ENCODE measurements around the gene BRD8. TPM values are rescaled to one million over a fixed set of nuclear protein-coding genes. Genes with fewer than 3 reads are reported as not detected.

The BRD8 gene
- polyA plus RNA-seq, 3 donors, result 116 to 184 (median 141) TPM

GRCh38 chr5:138115254-138115653 is 63.2 kb downstream of the BRD8 start:
- no peak for DNase-seq (ENCODE audit: extremely low read depth in 1 of 11, low read depth in 9 of 11, low spot score in 4 of 11)

- no peak for DNase-seq (ENCODE audit: extremely low read depth in 1 of 11, low read depth in 9 of 11, low spot score in 4 of 11)
These were observed 66.5 kb downstream of the BRD8 start for GRCh38 chr5:138111937-138112336.

- no peak for DNase-seq (ENCODE audit: extremely low read depth in 1 of 11, low read depth in 9 of 11, low spot score in 4 of 11)
These were observed 67.2 kb downstream of the BRD8 start for GRCh38 chr5:138111181-138111580.

GRCh38 chr5:138110266-138110963 is 68.0 kb downstream of the BRD8 start:
- no peak for DNase-seq (ENCODE audit: extremely low read depth in 1 of 11, low read depth in 9 of 11, low spot score in 4 of 11)

GRCh38 chr5:138109463-138110265 is 68.8 kb downstream of the BRD8 start:
- no peak for DNase-seq (ENCODE audit: extremely low read depth in 1 of 11, low read depth in 9 of 11, low spot score in 4 of 11)

GRCh38 chr5:138107213-138107612 is 71.2 kb downstream of the BRD8 start:
- DNase-seq (ENCODE audit: extremely low read depth in 1 of 11, low read depth in 9 of 11, low spot score in 4 of 11), result no peak

GRCh38 chr5:138105709-138106108 is 72.7 kb downstream of the BRD8 start:
- no peak for DNase-seq (ENCODE audit: extremely low read depth in 1 of 11, low read depth in 9 of 11, low spot score in 4 of 11)

- no peak for DNase-seq (ENCODE audit: extremely low read depth in 1 of 11, low read depth in 9 of 11, low spot score in 4 of 11)
These were observed 75.2 kb downstream of the BRD8 start for GRCh38 chr5:138103319-138103637.

GRCh38 chr5:138102454-138103318 is 75.7 kb downstream of the BRD8 start:
- DNase-seq (ENCODE audit: extremely low read depth in 1 of 11, low read depth in 9 of 11, low spot score in 4 of 11), result no peak

GRCh38 chr5:138096997-138097828 is 81.2 kb downstream of the BRD8 start:
- no peak for DNase-seq (ENCODE audit: extremely low read depth in 1 of 11, low read depth in 9 of 11, low spot score in 4 of 11)

GRCh38 chr5:138096363-138096762 is 82.1 kb downstream of the BRD8 start:
- no peak for DNase-seq (ENCODE audit: extremely low read depth in 1 of 11, low read depth in 9 of 11, low spot score in 4 of 11)

- DNase-seq (ENCODE audit: extremely low read depth in 1 of 11, low read depth in 9 of 11, low spot score in 4 of 11), result no peak
These were observed 83.1 kb downstream of the BRD8 start for GRCh38 chr5:138095100-138095907.

GRCh38 chr5:138093036-138093435 is 85.4 kb downstream of the BRD8 start:
- DNase-seq (ENCODE audit: extremely low read depth in 1 of 11, low read depth in 9 of 11, low spot score in 4 of 11), result peak in 1 of 11 donors; percentile 2

GRCh38 chr5:138092301-138092700 is 86.1 kb downstream of the BRD8 start:
- DNase-seq (ENCODE audit: extremely low read depth in 1 of 11, low read depth in 9 of 11, low spot score in 4 of 11), result no peak

GRCh38 chr5:138091685-138092084 is 86.7 kb downstream of the BRD8 start:
- DNase-seq (ENCODE audit: extremely low read depth in 1 of 11, low read depth in 9 of 11, low spot score in 4 of 11), result no peak
